Hematopoietic multipotent progenitor cell treated with erythropoietin and hydrocortisone succinate and interleukin-3 and kit ligand, for 6 days (in vitro differentiated cells): ENCODE measurements around the gene RPRD1B.

ENCODE experiments used
- DNase-seq: peaks from one replicate; pipeline ENCODE4 v3.0.0-alpha.2; 2015

Gene RPRD1B

DNA sequence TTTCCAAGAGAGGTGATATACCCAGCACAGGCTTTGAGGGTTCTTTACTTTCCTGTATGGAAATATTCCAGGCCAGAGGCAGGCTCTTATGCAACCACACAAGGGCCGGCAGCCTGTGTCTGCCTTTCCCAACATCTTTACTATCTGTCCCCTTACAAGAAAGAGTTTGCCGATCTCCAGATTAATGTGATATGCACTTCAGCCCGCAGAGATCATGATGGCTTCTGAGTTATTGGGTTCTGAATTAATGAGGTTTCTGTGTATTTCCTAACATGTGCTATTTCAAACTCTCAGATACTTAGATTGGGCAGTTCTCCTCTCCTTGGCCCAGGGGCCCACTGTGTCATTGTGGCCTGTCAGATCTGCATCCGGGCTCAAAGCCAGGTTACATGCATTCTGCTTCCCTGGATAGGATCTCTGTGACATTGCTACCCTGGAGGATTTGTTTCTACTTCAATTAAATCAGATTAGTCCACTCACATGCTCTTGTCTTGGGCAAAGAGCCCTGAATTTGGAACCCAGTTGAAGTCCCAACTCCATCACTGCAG is 75.0 kb downstream of the RPRD1B start:
- DNase-seq: no peak

DNA sequence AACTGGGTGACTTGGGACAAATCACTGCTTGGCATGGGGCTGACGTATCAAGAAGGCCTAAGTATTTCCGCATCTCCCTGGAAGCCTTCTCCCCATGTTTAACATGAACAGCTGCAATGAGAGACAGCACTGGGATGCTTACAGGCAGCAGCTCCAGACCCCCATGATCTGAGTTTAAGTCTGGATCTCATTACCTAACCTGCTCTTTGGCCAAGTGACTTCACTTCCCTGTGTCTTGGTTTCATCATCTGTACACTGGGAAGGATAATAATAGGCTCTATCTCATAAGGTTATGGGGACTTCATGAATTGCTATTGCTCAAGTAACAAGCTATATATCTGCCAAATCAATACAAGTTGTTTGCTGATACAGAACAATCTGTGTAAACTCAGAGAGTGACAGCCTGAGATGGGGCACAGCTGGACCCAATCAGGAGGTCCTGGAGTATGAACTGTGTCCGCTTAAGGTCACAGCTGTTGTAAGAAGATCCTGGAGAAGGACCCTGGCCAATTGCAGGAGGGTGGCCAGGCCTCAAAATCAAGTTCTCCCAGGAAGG is 75.5 kb downstream of the RPRD1B start:
- no peak for DNase-seq

DNA sequence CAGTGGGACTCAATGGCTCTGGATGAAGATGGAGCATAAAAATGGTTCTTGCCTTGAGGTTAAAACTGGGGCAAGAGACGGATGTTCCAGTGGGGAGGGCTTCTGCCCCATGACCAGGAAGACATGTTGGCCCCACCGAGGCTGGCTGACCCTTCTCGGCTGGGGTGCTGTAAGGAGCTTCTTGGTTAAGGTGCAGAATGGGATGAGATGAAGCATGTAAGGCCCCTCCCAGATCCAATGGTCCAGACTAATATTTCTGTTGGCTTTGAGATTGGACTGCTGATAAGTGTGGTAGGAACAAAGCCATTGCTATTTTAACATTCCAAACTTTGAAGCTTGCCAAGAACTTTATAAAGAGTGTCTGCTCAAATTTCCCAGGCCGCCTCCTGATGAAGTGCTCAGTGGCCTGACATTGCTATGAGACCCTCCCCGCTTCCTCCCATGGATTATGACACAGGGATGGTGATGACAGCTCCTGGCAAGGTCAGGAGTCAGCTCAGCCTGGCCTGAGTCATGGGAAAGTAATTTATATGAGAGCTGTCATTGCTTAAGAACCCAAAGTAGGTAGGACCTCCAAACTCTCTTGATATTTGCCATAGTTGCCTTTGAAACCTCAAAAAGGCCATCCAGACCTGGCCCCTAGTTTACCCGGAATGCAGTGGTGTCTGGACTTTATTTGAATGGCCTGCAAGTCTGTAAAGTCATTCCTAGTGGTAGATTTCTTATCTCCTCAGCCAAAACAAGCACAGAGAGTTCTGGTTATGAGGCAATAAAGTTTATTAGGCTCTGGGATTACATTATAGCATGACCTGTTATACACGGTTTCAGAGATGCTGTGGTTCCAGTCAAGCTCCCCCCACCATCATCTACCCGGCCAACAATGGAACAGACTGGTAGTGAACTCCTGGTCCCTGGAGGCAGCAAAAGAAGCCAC is 76.3 kb downstream of the RPRD1B start:
- no peak for DNase-seq

DNA sequence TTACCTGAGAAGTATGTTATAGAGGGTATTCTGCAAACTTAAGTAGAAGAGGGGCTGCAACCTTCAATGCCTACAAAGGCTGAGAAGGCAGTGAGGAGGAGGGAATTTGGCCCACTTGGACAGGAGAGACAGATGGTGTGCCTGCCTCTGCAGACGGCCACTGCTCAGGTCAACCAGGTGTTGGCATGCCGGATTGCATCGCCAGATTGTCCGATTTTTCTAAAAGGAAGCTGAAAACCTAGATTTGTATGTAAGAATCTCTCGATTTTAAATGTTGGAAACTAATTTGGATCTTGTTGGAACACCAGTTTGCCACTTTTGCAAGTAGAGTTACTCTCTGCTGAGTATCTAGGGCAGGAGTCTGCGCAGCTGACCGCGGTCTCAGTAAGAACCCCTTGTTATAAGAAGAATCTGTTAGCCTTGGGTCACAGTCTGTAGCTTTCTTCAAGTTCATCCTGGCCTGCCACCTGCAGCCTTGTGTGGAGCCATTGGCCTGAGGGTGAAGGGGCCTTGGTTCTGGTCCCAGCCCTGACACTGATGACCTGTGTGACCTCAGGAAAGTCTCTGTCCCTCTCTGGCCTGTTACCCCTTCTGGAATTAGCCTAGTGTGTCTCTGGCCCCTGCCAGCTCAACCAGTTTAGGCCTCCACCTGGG is 77.1 kb downstream of the RPRD1B start:
- DNase-seq: no peak

DNA sequence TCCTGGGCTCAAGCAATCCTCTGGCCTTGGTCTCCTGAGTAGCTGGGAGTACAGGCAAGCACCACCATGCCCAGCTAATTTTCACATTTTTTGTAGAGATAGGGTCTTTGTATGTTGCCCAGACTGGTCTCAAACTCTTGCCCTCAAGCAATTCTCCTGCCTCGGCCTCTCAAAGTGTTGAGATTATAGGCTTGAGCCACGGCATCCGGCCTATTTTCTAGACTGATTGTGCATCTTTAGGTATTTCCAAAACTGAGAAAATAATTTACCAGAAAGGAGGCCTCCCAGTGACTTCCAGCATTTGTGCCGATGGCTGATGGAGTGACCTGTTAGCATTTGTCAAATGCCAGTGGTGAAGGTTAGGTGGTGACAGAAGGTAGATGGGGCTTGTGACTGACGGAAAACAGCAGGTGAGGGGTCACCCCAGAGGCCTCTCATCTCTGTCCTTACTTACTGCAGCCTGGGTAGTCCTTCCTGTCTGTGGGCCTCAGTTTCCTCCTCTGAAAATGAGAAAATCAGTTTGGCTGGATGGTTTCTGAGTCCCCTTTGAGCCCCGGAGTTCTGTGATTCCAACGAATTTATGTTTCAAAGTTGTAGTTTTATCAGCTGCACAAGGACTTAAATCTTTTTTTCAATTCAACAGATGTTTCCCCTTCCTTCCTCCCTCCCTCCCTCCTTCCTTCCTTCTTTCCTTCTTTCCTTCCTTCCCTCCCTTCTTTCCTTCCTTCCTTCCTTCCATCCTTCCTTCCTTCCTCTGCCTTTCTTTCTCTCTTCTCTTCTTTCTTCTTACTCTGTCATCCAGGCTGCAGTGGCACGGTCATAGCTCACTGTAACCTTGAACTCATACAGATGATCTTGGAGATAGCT is 78.1 kb downstream of the RPRD1B start:
- DNase-seq: no peak

DNA sequence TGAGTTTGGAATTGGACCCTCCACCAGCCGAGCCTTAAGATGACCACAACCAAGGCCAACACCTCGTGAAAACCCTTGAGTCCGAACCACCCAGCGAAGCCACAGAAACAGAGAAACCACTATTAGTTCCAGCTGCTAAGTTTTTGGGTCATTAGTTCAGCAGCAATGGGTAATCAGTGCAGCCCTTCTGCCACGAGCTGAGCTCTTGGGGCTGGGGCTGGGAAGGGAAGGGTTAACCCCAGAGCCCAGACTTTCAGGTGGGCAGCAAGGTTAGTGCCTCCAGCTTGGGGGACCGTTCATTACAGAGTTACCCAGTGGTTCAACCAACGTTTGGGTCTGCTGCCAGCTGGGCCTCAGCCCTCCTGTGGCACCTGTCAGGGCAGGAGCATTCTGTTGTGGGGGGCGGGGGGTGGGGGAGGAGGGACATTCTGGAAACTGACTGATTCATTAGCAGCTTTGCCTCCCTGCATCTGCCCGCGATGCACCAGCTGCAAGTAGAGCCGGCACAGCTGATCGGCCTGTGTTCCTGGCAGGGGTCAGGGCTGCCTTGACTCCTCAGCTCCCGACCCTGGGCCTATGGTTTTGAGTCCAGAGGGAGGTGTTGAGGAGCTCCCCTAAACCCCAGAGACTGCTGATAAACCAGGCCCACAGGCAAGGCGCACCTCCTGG is 78.8 kb downstream of the RPRD1B start:
- no peak for DNase-seq

DNA sequence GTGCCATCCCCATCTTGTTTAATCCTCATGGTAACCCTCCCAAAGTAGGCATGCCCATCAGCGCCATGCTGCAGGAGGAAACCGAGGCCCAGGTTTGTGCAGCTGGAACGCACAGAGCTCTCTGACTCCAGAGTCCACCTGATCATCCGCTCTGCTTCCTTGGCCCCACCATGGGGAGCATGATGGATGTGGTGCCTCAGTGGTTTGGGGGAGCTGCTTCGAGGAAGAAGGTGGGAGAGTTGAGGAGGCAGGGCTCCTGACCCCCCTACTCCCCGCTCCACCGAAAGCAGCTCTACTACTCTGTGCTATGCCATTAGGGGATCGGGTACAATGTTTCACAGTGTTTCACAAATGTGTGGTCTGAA is 79.4 kb downstream of the RPRD1B start:
- no peak for DNase-seq

DNA sequence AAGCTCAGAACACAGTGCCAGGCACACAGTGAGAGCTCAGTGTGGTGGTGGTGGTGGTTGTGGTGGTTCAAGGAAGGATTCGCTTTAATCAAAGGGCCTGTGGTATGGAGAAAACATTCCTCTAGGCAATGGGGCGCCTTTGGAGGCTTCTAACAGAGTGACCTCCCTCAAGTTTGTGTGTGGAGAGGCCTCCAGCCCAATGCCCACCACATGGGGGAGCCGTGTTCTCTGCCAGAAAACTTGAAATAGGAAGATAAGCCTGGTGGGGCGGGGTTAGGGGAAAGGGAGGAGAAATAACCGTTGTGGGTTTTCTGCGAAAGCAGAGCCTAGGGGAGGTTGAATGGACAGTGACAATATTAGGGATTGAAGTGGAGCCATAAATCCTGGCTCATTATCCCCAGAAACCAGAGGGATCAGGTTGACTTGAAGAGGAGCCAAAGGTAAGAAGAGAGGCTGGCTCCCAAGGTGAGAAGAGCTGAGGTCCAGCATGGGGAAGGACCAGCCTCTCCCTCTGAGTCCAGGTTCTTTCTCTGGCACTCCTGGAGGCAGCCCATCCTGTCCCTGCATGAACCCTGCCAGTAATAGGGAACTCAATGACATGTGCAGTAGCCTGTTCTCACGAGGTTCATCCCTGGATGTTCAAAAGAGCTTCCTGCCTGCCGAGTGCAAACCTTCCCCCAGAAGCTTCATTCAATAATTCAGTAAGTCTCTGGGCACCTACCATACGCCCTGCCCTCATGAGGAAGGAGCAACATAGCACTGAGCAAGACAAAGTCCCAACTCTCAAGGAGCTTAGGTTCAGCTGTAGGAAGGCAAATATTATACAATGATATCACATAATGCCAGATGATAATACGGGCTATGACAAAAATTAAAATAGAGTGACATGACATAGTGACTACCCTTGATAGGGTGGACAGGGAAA is 80.1 kb downstream of the RPRD1B start:
- peak; percentile 97 for DNase-seq

DNA sequence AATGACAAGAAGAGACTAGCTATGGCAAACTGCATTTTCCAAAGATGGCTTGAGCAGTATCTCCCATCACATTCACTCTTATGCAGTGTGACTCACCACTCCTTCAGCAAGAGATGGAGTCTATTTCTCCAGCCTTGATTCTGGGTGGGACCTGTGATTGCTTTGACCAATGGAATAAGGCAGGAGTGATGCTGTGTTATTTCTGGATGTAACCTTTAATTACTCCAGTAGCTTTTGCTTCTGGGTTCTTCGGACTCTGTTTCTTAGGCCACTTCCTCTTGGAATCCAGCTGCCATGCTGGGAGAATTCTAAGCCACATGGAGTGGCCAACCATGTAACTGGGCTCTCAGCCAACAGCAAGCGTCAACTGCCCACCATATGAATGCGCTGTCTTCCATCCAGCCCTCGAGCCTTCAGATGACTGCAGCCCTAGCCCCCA is 80.8 kb downstream of the RPRD1B start:
- peak; percentile 63 for DNase-seq

DNA sequence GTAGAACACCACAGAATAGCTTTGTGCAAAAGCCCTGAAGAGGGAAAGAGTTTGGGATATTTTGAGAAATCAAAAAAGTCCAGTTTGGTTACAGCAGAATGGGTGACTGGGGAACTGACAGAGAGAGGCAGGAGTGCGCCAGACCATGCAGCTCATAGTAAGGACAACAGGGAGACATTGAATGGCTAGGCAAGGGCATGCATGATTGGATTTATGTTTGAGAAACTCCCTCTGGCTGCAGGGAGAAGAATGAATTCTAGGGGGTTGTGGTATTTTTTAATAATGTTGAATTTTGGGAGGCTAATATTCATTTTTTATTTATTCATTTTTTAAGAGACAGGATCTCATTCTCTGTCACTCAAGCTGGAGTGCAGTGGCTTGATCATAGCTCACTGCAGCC is 81.7 kb downstream of the RPRD1B start:
- DNase-seq: no peak

DNA sequence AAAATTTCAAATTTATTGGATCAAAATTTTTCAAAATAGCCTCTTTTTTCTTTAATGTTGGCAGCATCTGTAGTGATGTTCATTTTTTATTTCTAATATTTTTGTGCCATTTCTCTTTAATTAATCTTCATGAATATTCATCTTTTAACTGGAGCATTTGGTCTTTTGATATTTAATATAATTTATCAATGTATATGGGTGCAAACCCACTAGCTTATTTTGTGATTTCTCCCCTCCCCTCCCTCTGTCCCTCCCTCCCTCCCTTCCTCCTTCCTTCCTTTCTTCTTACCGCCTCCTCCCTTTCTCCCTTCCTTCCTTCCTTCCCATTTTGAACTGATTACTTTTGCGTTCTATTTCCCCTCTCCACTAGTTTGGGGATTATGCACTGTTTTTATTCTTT is 82.3 kb downstream of the RPRD1B start:
- no peak for DNase-seq

DNA sequence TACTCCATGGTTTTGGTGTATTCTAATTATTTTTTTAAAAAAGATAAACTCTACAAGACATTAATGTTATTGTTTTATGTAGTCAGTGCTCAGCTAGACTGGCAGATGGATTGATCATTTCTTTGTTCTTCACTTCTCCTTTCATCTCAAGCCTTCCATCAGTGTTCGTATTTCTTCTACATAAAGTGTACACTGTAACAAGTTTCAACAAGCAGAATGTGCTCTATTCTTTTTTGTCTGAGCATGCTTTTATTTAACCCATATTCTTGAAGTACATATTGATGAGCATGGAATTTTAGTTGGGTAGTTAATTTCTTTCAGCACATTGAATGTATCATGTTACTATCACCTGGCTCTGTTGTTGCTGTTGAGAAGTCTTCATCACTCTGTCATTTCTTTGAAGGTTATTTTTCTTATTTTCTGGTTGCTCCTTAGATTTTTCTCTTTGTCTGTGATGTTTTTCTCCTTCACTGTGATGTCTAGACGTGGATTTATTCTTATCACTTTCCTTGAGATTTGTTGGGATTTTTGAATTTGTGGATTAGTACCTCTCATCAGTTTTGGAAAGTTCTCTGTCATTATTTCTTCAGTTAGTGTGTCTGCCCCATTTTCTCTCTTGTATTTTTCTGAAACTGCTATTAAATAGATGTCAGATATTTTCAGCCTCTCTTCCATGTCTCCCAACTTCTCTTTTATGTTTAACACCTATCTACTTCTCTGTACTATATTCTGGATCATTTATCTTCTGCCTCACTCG is 83.0 kb downstream of the RPRD1B start:
- no peak for DNase-seq

DNA sequence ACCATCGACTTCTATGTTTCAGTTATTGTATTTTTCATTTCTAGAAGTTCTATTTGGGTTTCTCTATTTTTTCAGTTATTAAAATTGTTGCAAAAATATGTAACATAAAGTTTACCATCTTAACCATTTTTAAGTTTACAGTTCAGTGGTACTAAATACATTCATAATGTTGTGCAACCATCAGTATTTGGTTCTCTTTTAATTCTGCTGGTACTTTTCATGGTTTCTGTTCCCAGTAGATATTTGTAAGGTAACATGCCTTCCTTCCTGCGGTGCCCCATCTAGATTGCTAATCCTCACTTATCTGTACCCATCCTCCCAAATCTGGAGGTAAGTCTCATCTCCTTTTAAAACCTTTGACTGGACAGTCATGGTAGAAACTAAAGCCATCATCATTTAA is 83.7 kb downstream of the RPRD1B start:
- no peak for DNase-seq

DNA sequence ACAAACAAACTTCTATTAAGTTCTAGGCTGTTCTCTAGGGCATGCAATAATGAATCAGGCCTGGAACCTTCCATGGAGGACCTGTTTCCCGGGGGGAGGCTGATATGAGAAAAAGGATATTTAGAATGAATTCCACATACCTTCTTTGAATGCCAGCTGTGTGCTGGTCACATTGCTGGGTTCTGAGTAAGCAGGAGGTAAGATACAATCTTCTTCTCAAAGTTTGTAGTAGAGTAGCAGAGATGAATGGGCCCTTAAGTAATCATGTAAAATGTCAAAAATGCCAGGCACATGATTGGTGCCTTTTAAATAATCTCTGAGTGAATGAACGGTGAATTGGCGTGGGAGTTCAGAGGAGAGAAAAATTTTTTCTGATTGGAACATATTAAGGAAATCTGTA is 84.1 kb downstream of the RPRD1B start:
- DNase-seq: no peak

DNA sequence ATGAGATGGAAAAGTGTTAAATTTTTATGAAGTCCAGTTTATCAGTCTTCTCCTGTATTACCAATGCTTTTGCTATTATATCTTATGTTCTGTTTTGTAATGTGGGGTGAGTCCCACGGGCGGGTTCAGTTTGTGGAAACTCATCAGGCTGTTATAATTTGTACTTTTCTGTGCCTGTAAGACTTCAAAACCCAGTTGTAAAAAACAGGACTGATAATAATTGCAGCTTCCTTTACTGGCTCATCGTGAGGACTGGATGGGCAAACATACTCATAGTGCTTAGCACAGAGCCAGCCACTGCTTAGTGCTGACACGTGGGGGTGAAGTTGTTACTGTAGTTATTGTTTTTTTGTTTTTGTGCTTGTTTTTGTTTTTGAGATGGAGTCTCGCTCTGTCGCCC is 85.9 kb downstream of the RPRD1B start:
- no peak for DNase-seq

DNA sequence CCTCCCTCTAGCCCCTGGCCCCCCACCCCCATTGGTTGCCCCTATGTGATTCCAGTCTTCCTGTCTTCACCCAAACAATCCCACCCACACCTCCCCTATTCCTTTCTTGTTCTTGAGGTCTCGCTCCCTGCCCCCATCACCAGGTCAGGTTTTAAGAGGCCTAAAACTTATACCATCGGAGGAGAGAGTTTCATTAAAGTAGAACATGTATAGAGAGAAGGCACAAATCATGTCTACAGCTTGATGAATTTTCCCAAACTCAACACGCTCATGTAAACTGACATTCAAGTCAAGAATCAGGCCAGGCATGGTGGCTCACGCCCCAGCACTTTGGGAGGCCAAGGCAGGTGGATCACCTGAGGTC is 87.1 kb downstream of the RPRD1B start:
- no peak for DNase-seq

DNA sequence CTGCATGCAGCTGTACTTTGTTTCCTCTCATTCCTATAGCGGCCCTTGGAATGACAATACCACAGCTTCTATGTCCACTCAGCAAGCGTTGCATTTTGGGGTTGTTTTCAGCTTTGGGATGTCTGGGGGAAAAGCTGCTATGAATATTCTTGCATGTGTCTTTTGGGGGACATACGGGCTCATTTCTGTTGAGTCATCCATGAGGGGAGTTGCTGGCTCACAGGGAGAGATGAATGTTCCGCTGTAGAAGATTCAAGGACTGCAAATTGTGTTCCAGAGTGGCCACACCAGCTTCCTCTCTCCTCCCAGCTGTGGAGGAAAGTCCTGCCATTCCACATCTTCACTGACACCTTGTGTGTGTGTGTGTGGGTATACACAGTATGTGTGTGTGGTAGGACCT is 88.2 kb downstream of the RPRD1B start:
- DNase-seq: no peak

DNA sequence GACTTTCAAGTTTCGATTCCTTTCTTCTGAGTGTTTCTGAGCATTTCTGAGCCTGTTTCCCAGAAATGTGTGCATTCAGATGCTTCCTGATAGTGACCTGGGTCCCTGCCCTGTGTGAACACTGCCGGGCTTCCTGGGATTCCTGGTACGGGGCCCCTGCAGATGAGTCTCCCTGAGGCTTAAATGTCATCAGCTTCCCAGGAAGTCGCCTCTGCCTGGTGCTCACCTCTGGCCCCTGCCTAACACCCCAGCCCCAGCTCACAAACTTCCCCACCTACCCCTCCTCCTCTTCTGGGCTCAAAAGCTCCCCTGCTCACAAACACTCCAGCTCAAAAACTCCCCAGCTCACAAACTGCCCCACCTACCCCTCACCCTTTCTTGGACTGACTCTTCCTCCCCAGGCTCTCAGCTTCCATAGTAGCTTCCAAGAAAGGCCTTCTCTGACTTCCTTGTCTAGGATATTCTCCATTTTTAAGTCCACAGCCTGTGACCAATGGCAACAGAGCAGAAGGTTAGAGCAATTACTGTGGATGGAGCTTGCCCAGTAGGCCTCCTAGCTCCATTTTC is 89.6 kb downstream of the RPRD1B start:
- no peak for DNase-seq

DNA sequence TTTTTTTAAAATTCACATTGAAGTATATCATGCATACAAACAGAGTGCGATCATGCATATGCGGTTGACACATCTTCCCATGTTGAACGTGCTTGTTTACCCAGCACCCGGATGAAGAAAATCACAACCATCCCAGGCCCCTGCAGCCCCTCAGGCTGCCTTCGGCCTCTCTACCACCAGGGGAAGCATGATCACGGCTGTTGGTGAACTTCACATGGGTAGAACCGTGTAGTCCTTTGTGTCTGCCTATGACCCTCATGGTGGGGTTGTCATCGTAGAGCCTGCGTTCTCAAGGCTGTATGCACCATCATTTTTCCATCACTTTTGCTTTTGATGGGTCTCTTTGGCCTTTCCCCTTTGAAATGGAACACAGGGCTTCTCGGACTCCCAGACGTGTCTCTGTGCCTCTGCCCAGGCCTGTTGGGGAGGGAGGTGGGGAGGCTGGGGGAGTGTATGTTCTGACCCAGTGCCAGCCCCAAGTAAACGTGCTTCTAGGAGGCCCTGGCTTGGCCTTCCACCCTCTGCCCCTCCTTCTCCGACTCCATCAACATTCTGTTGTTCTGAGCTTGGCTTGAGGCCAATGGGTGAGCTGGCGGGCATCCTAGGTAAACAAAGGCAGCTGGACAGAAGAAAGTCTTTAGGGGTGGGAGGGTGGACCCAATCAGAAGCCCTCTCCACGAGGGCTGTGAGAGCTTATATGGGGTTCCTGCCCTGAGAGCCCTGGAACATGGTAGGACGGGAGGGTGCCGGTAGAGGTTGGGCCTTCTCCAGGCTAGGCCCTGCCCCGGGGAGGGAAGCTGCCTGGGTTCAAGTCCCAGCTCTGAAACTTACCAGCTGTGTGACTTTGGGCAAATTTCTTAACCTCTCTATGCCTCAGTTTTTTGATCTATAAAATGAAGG is 91.9 kb downstream of the RPRD1B start:
- no peak for DNase-seq
